ENCODE data around the gene TMED10.

TMED10 gene

GRCh38 chr14:75119056-75119455 is 57.4 kb downstream of the TMED10 start:
- Histone ChIP-seq H3K4me3 (ENCODE audit: low read depth, low read length) (no peak overlapping the region), H3K36me3 (ENCODE audit: control insufficient read depth in 2 of 2, insufficient read depth in 1 of 2, low read length in 2 of 2) (peaks cover 55 to 80% of the 10 kb centered on the region in 2 experiments), H3K4me1 (ENCODE audit: control insufficient read depth, insufficient read depth, low read length) (no peaks in the 10 kb centered on the region), H3K9me3 (ENCODE audit: control insufficient read depth, insufficient read depth, low read depth, low read length) (no peaks in the 10 kb centered on the region), H3K27ac (ENCODE audit: extremely low read depth, low read depth, low read length) (no peak overlapping the region)
- CTCF ChIA-PET, result interaction anchor here (0.6 kb wide), 2 partner anchors 20 to 232 kb away, joined by 3 read pairs; no protein-coding TSS in a partner anchor
- no peak for TF ChIP-seq ZNF2 (tag by site-specific recombination; IDR thresholded peaks at IDR 0.05)
- no peak for TF ChIP-seq ZSCAN5A (tag by site-specific recombination; IDR thresholded peaks at IDR 0.05)
- no peak for TF ChIP-seq ZNF585B (tag by site-specific recombination; IDR thresholded peaks at IDR 0.05)
- TF ChIP-seq ZSCAN30 (tag by site-specific recombination; IDR thresholded peaks at IDR 0.05), result no peak
- no peak for TF ChIP-seq SCRT2 (tag by site-specific recombination; IDR thresholded peaks at IDR 0.05)
- no peak for TF ChIP-seq HOXD13 (CRISPR knock-in tag; IDR thresholded peaks at IDR 0.05; ENCODE audit: borderline replicate concordance)
- no peak for TF ChIP-seq ZNF157 (tag by site-specific recombination; IDR thresholded peaks at IDR 0.05)
- TF ChIP-seq ZBTB1 (tag by site-specific recombination; IDR thresholded peaks at IDR 0.05), result no peak
- no peak for TF ChIP-seq PRDM4 (tag by site-specific recombination; IDR thresholded peaks at IDR 0.05)
- no peak for TF ChIP-seq KLF1 (tag by site-specific recombination; IDR thresholded peaks at IDR 0.05)
- no peak for TF ChIP-seq SP2 (tag by site-specific recombination; IDR thresholded peaks at IDR 0.05)
- TF ChIP-seq ZNF610 (tag by site-specific recombination; IDR thresholded peaks at IDR 0.05; ENCODE audit: borderline replicate concordance), result no peak
- TF ChIP-seq RBAK (tag by site-specific recombination; IDR thresholded peaks at IDR 0.05), result no peak
- POLR2A ChIA-PET, result no interaction called here

- peaks cover 81 to 100% of the 10 kb centered on the region in 2 experiments for H3K36me3 ChIP-seq (ENCODE audit: control insufficient read depth in 2 of 2, insufficient read depth in 1 of 2, low read length in 2 of 2)
- CTCF ChIA-PET, result interaction anchor here (0.6 kb wide), 1 partner anchor 145 kb away, joined by 3 read pairs; no protein-coding TSS in a partner anchor
Observed at GRCh38 chr14:75113932-75114539, 62.4 kb downstream of the TMED10 start.

GRCh38 chr14:75109877-75110276 is 66.5 kb downstream of the TMED10 start:
- ChIA-PET CTCF (no interaction called here), POLR2A (no interaction called here)
- Histone ChIP-seq H3K36me3 (ENCODE audit: control insufficient read depth in 2 of 2, insufficient read depth in 1 of 2, low read length in 2 of 2) (peaks cover 81 to 96% of the 10 kb centered on the region in 2 experiments), H3K4me3 (ENCODE audit: low read depth, low read length) (no peak overlapping the region), H3K27ac (ENCODE audit: extremely low read depth, low read depth, low read length) (no peak overlapping the region), H3K4me1 (ENCODE audit: control insufficient read depth, insufficient read depth, low read length) (no peaks in the 10 kb centered on the region), H3K9me3 (ENCODE audit: control insufficient read depth, insufficient read depth, low read depth, low read length) (no peaks in the 10 kb centered on the region)
- TF ChIP-seq ZBTB17 (tag by site-specific recombination; IDR thresholded peaks at IDR 0.05), result no peak
- no peak for TF ChIP-seq ZNF639 (tag by site-specific recombination; IDR thresholded peaks at IDR 0.05)

More at GRCh38 chr14:75113932-75114539, 62.4 kb downstream of the TMED10 start:
- Histone ChIP-seq H3K4me1 (ENCODE audit: control insufficient read depth, insufficient read depth, low read length) (no peaks in the 10 kb centered on the region), H3K4me3 (ENCODE audit: low read depth, low read length) (no peak overlapping the region), H3K27ac (ENCODE audit: extremely low read depth, low read depth, low read length) (no peak overlapping the region), H3K9me3 (ENCODE audit: control insufficient read depth, insufficient read depth, low read depth, low read length) (no peaks in the 10 kb centered on the region)
- TF ChIP-seq ZNF473 (tag by site-specific recombination; IDR thresholded peaks at IDR 0.05), result no peak
- no peak for TF ChIP-seq ZNF501 (tag by site-specific recombination; IDR thresholded peaks at IDR 0.05)
- TF ChIP-seq ZNF155 (tag by site-specific recombination; IDR thresholded peaks at IDR 0.05), result no peak
- no peak for TF ChIP-seq ZNF114 (tag by site-specific recombination; IDR thresholded peaks at IDR 0.05)
- no peak for TF ChIP-seq KLF16 (tag by site-specific recombination; IDR thresholded peaks at IDR 0.05)
- TF ChIP-seq ZNF416 (tag by site-specific recombination; IDR thresholded peaks at IDR 0.05), result no peak
- no peak for TF ChIP-seq ZNF548 (tag by site-specific recombination; IDR thresholded peaks at IDR 0.05)
- POLR2A ChIA-PET, result no interaction called here
